ENCODE measurements around the gene RBFOX2.
"Not testable (repeated sequence)": the region's sequence is repeated elsewhere in the genome, so short reads cannot be mapped to it uniquely, and the experiment has no call there.

The RBFOX2 gene

GRCh38 chr22:36032611-36033010, 4.0 kb upstream of the RBFOX2 start:
- Histone ChIP-seq H3K36me3 (ENCODE audit: insufficient read depth, low read length) (no peaks in the 10 kb centered on the region), H3K9me3 (ENCODE audit: low read depth, low read length) (no peaks in the 10 kb centered on the region), H3K27ac (no peak overlapping the region), H3K4me3 (no peak overlapping the region), H3K9ac (ENCODE audit: insufficient read length) (no peak overlapping the region)
- DNase-seq (ENCODE audit: low read depth, low spot score): no peak
- TF ChIP-seq EZH2 (IDR thresholded peaks at IDR 0.05) (no peak), POLR2AphosphoS5 (IDR thresholded peaks at IDR 0.05; ENCODE audit: borderline replicate concordance, low read depth, low read length) (no peak), FOXP2 (optimal IDR thresholded peaks at IDR 0.05; ENCODE audit: control extremely low read depth, extremely low read length, insufficient read depth) (no peak)

- peak overlapping the region; percentile 81 for H3K4me3 ChIP-seq
- no peaks in the 10 kb centered on the region for H3K9me3 ChIP-seq (ENCODE audit: low read depth, low read length)
- no peak for DNase-seq (ENCODE audit: low read depth, low spot score)
- TF ChIP-seq EZH2 (IDR thresholded peaks at IDR 0.05) (no peak), FOXP2 (optimal IDR thresholded peaks at IDR 0.05; ENCODE audit: control extremely low read depth, extremely low read length, insufficient read depth) (no peak), POLR2AphosphoS5 (IDR thresholded peaks at IDR 0.05; ENCODE audit: borderline replicate concordance, low read depth, low read length) (no peak)
- H3K9ac ChIP-seq (ENCODE audit: insufficient read length): peak overlapping the region; percentile 62
- H3K36me3 ChIP-seq (ENCODE audit: insufficient read depth, low read length): peaks cover 9% of the 10 kb centered on the region
- H3K27ac ChIP-seq: no peak overlapping the region
Measured at GRCh38 chr22:36029406-36029755, 757 bp upstream of the RBFOX2 start.

DNA sequence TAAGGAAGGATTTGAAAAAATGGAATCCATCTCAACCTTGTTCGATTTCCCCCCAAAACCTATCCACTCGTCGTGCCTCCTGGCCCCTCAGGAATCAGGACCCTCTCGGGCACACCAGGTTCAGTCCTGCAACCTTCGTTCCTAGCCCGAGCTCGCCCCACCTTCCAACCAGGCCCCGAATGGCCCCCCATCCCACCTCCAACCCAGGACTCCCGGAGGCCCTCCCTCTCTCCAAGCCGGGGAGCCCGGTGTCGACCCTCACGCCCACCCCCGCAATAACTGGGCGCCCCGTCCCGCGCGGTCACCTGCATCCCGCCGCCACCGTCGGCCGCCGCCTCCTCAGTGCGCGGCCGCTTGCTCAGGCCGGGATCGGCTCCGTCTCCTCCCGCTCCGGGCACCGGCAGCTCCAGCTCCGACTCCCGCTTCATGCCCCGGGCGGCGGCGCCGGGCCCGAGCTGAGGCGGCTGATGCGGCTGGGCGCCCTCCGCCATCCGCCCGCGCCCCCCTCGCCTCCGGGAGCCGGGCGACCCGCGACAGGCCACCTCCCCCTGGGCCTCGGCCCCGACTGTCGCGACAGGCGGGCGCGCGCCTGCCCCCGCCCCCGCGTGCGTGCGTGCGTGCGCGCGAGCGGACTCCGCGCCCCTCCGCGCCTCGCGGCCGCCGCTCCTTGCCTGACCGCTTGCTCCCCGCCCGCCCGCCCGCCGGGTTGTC, 534 bp downstream of the RBFOX2 start:
- Histone ChIP-seq H3K9ac (ENCODE audit: insufficient read length) (peak overlapping the region; percentile 76), H3K27ac (peak overlapping the region; percentile 2; the same call in 1 of the 2 replicates), H3K9me3 (ENCODE audit: low read depth, low read length) (no peaks in the 10 kb centered on the region), H3K4me3 (peak overlapping the region; percentile 81), H3K36me3 (ENCODE audit: insufficient read depth, low read length) (peaks cover 9% of the 10 kb centered on the region)
- no peak for TF ChIP-seq FOXP2 (optimal IDR thresholded peaks at IDR 0.05; ENCODE audit: control extremely low read depth, extremely low read length, insufficient read depth)
- no peak for TF ChIP-seq EZH2 (IDR thresholded peaks at IDR 0.05)
- no peak for TF ChIP-seq POLR2AphosphoS5 (IDR thresholded peaks at IDR 0.05; ENCODE audit: borderline replicate concordance, low read depth, low read length)
- DNase-seq (ENCODE audit: low read depth, low spot score): no peak

- H3K36me3 ChIP-seq (ENCODE audit: insufficient read depth, low read length): peaks cover 9% of the 10 kb centered on the region
- DNase-seq (ENCODE audit: low read depth, low spot score): no peak
Measured at GRCh38 chr22:36027579-36027934, 1.1 kb downstream of the RBFOX2 start.

GRCh38 chr22:36026741-36027140, 1.9 kb downstream of the RBFOX2 start:
- Histone ChIP-seq H3K4me3 (peak overlapping the region; percentile 78), H3K9me3 (ENCODE audit: low read depth, low read length) (no peaks in the 10 kb centered on the region), H3K27ac (no peak overlapping the region), H3K36me3 (ENCODE audit: insufficient read depth, low read length) (peaks cover 9% of the 10 kb centered on the region), H3K9ac (ENCODE audit: insufficient read length) (peak overlapping the region; percentile 37)
- TF ChIP-seq EZH2 (IDR thresholded peaks at IDR 0.05) (no peak), POLR2AphosphoS5 (IDR thresholded peaks at IDR 0.05; ENCODE audit: borderline replicate concordance, low read depth, low read length) (no peak), FOXP2 (optimal IDR thresholded peaks at IDR 0.05; ENCODE audit: control extremely low read depth, extremely low read length, insufficient read depth) (no peak)
- DNase-seq (ENCODE audit: low read depth, low spot score): no peak

More at GRCh38 chr22:36027579-36027934, 1.1 kb downstream of the RBFOX2 start:
- peak overlapping the region; percentile 78 for H3K4me3 ChIP-seq
- TF ChIP-seq EZH2 (IDR thresholded peaks at IDR 0.05): no peak
- peak overlapping the region; percentile 68 for H3K9ac ChIP-seq (ENCODE audit: insufficient read length)
- H3K9me3 ChIP-seq (ENCODE audit: low read depth, low read length): no peaks in the 10 kb centered on the region
- peak overlapping the region; percentile 2; the same call in 1 of the 2 replicates for H3K27ac ChIP-seq

GRCh38 chr22:36022697-36023096, 5.9 kb downstream of the RBFOX2 start:
- TF ChIP-seq POLR2AphosphoS5 (IDR thresholded peaks at IDR 0.05; ENCODE audit: borderline replicate concordance, low read depth, low read length) (no peak), EZH2 (IDR thresholded peaks at IDR 0.05) (no peak), FOXP2 (optimal IDR thresholded peaks at IDR 0.05; ENCODE audit: control extremely low read depth, extremely low read length, insufficient read depth) (no peak)
- Histone ChIP-seq H3K4me3 (no peak overlapping the region), H3K9ac (ENCODE audit: insufficient read length) (no peak overlapping the region)

GRCh38 chr22:36022162-36022561, 6.5 kb downstream of the RBFOX2 start:
- no peaks in the 10 kb centered on the region for H3K9me3 ChIP-seq (ENCODE audit: low read depth, low read length)
- H3K36me3 ChIP-seq (ENCODE audit: insufficient read depth, low read length): peaks cover 13% of the 10 kb centered on the region
- DNase-seq (ENCODE audit: low read depth, low spot score): no peak
- H3K9ac ChIP-seq (ENCODE audit: insufficient read length): no peak overlapping the region
- H3K4me3 ChIP-seq: no peak overlapping the region
- TF ChIP-seq POLR2AphosphoS5 (IDR thresholded peaks at IDR 0.05; ENCODE audit: borderline replicate concordance, low read depth, low read length) (no peak), FOXP2 (optimal IDR thresholded peaks at IDR 0.05; ENCODE audit: control extremely low read depth, extremely low read length, insufficient read depth) (no peak), EZH2 (IDR thresholded peaks at IDR 0.05) (no peak)
- H3K27ac ChIP-seq: peak overlapping the region; percentile 67; the same call in 1 of the 2 replicates

More at GRCh38 chr22:36022697-36023096, 5.9 kb downstream of the RBFOX2 start:
- Histone ChIP-seq H3K9me3 (ENCODE audit: low read depth, low read length) (no peaks in the 10 kb centered on the region), H3K27ac (0 out of 2 replicates have a peak overlapping the region, but pooled peaks have one; percentile 67), H3K36me3 (ENCODE audit: insufficient read depth, low read length) (peaks cover 13% of the 10 kb centered on the region)
- no peak for DNase-seq (ENCODE audit: low read depth, low spot score)

- no peak for DNase-seq (ENCODE audit: low read depth, low spot score)
- H3K9me3 ChIP-seq (ENCODE audit: low read depth, low read length): no peaks in the 10 kb centered on the region
- TF ChIP-seq FOXP2 (optimal IDR thresholded peaks at IDR 0.05; ENCODE audit: control extremely low read depth, extremely low read length, insufficient read depth): no peak
- no peak for TF ChIP-seq EZH2 (IDR thresholded peaks at IDR 0.05)
- TF ChIP-seq POLR2AphosphoS5 (IDR thresholded peaks at IDR 0.05; ENCODE audit: borderline replicate concordance, low read depth, low read length): no peak
- H3K9ac ChIP-seq (ENCODE audit: insufficient read length): no peak overlapping the region
- H3K36me3 ChIP-seq (ENCODE audit: insufficient read depth, low read length): peaks cover 13% of the 10 kb centered on the region
- H3K27ac ChIP-seq: 0 out of 2 replicates have a peak overlapping the region, but pooled peaks have one; percentile 67
- H3K4me3 ChIP-seq: no peak overlapping the region
Measured at GRCh38 chr22:36021606-36022153, 6.9 kb downstream of the RBFOX2 start.

DNA sequence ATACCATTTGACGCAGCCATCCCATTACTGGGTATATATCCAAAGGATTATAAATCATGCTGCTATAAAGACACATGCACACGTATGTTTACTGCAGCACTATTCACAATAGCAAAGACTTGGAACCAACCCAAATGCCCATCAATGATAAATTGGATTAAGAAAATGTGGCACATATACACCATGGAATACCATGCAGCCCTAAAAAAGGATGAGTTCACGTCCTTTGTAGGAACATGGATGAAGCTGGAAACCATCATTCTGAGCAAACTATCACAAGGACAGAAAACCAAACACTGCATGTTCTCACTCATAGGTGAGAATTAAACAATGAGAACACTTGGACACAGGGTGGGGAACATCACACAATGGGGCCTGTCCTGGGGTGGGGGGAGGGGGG, 7.8 kb downstream of the RBFOX2 start:
- H3K9me3 ChIP-seq (ENCODE audit: low read depth, low read length); DNase-seq (ENCODE audit: low read depth, low spot score); H3K27ac ChIP-seq; H3K9ac ChIP-seq (ENCODE audit: insufficient read length); H3K4me3 ChIP-seq: not testable (repeated sequence)
- H3K36me3 ChIP-seq (ENCODE audit: insufficient read depth, low read length): peaks cover 12% of the 10 kb centered on the region

Data from SK-N-MC (cell line).